Measurements from ENCODE around the gene PRB2.

DNA sequence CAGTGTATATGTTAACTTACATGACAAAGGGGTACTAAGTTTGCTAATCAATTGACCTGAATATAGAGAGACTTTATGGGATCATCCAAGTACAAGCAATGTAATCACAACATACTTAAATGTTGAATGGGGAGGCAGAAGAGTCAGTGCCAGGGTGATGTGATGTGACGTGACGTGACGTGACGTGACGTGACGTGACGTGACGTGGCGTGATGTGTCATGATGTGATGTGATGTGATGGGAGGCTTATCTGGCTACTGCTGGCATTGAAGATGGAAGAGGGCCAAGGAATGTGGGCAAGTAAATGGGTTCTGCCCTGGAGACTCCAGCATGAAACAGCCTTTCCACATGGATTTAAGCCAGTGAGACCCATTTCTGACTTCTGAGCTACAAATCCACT is 46.9 kb downstream of the PRB2 start:
- TF ChIP-seq, protein P1, sequence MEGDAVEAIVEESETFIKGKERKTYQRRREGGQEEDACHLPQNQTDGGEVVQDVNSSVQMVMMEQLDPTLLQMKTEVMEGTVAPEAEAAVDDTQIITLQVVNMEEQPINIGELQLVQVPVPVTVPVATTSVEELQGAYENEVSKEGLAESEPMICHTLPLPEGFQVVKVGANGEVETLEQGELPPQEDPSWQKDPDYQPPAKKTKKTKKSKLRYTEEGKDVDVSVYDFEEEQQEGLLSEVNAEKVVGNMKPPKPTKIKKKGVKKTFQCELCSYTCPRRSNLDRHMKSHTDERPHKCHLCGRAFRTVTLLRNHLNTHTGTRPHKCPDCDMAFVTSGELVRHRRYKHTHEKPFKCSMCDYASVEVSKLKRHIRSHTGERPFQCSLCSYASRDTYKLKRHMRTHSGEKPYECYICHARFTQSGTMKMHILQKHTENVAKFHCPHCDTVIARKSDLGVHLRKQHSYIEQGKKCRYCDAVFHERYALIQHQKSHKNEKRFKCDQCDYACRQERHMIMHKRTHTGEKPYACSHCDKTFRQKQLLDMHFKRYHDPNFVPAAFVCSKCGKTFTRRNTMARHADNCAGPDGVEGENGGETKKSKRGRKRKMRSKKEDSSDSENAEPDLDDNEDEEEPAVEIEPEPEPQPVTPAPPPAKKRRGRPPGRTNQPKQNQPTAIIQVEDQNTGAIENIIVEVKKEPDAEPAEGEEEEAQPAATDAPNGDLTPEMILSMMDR (IDR thresholded peaks at IDR 0.05; ENCODE audit: low read depth, low read length): no peak
- TF ChIP-seq EZH2phosphoT487 (IDR thresholded peaks at IDR 0.05; ENCODE audit: low read depth): no peak
